Neural cell (in vitro differentiated cells): ENCODE data around the gene SRGAP2B. TPM values are rescaled to one million over a fixed set of nuclear protein-coding genes. Genes with fewer than 3 reads are reported as not detected.
"Not testable (repeated sequence)": the region's sequence is repeated elsewhere in the genome, so short reads cannot be mapped to it uniquely, and the experiment has no call there.

ENCODE experiments used
- H2AFZ ChIP-seq: fragments of 200-600, 300-800 bp; sonication (generic), shearing (Covaris generic); 2 replicates; pipeline ENCODE4 v1.6.0; 2014; ENCODE audit warnings: low read depth, mild to moderate bottlenecking, antibody characterized with exemption, low read length, moderate library complexity
- H3F3A ChIP-seq: fragments of 200-600 bp; shearing (Covaris generic); 2 replicates; pipeline ENCODE4 v1.6.1; 2016; ENCODE audit warnings: mild to moderate bottlenecking, moderate library complexity, mixed read lengths, antibody characterized with exemption, low read length; ENCODE audit not compliant: insufficient read depth, poor library complexity, severe bottlenecking
- H3K27ac ChIP-seq: fragments of 200-600, 300-800 bp; sonication (generic), shearing (Covaris generic); 2 replicates; pipeline ENCODE4 v1.5.1; 2014; ENCODE audit warnings: mild to moderate bottlenecking, low read length, moderate library complexity
- H3K27me3 ChIP-seq: fragments of 300-800, 200-600 bp; sonication (generic), shearing (Covaris generic); 2 replicates; pipeline ENCODE4 v1.6.0; 2014; ENCODE audit warnings: mild to moderate bottlenecking, low read depth, low read length, moderate library complexity; ENCODE audit not compliant: insufficient read depth
- H3K36me3 ChIP-seq: fragments of 300-800, 200-600 bp; sonication (generic), shearing (Covaris generic); 2 replicates; pipeline ENCODE4 v1.5.1; 2014; ENCODE audit warnings: mild to moderate bottlenecking, antibody characterized with exemption, low read length, moderate library complexity; ENCODE audit not compliant: insufficient read depth
- H3K4me2 ChIP-seq: fragments of 300-800, 200-600 bp; sonication (generic), shearing (Covaris generic); 2 replicates; pipeline ENCODE4 v1.6.0; 2014; ENCODE audit warnings: mild to moderate bottlenecking, low read length
- H3K4me3 ChIP-seq: fragments of 300-800, 200-600 bp; sonication (generic), shearing (Covaris generic); 2 replicates; pipeline ENCODE4 v1.5.1; 2014; ENCODE audit warnings: mild to moderate bottlenecking, low read length, moderate library complexity
- H3K79me2 ChIP-seq: fragments of 200-600 bp; shearing (Covaris generic); replicated peaks from 2 replicates; pipeline ENCODE4 v1.6.0; 2014; ENCODE audit warnings: mild to moderate bottlenecking, low read length, moderate library complexity; ENCODE audit not compliant: insufficient read depth
- H3K9ac ChIP-seq: fragments of 300-800, 200-600 bp; sonication (generic), shearing (Covaris generic); 2 replicates; pipeline ENCODE4 v1.6.1; 2016; ENCODE audit warnings: mild to moderate bottlenecking, low read length, mixed read lengths
- H3K9me2 ChIP-seq: fragments of 200-600 bp; shearing (Covaris generic); 2 replicates; pipeline ENCODE4 v1.6.1; 2016; ENCODE audit warnings: mild to moderate bottlenecking, low read length, mixed read lengths; ENCODE audit not compliant: insufficient read depth
- H3K9me3 ChIP-seq: fragments of 200-600, 300-800 bp; sonication (generic), shearing (Covaris generic); 2 replicates; pipeline ENCODE4 v1.6.1; 2016; ENCODE audit warnings: mild to moderate bottlenecking, mixed run types, low read length, moderate library complexity, mixed read lengths
- H4K20me1 ChIP-seq: fragments of 200-600 bp; shearing (Covaris generic); 2 replicates; pipeline ENCODE4 v1.6.1; 2016; ENCODE audit warnings: mild to moderate bottlenecking, mixed run types; ENCODE audit not compliant: insufficient read depth
- polyA plus RNA-seq: library from polyadenylated mRNA; depleted of rRNA; stranded (reverse); fragments of >200 nt; gene quantifications from 2 replicates; pipeline ENCODE4 v1.2.3, GENCODE V29; 2014

SRGAP2B gene
- polyA plus RNA-seq, 1 donor from 2014 or later = 11.8 TPM

- H3K27ac ChIP-seq, H3K4me2 ChIP-seq, H3K9ac ChIP-seq, H4K20me1 ChIP-seq, H3K9me3 ChIP-seq, H3K4me3 ChIP-seq, H3K9me2 ChIP-seq, H3F3A ChIP-seq, H2AFZ ChIP-seq, H3K27me3 ChIP-seq, H3K79me2 ChIP-seq, H3K36me3 ChIP-seq: not testable (repeated sequence)
Measured at GRCh38 chr1:144961604-144962583, 133.2 kb downstream of the SRGAP2B start.

GRCh38 chr1:144960929-144961488, 134.1 kb downstream of the SRGAP2B start:
- H3K4me2 ChIP-seq, H3K36me3 ChIP-seq, H3F3A ChIP-seq, H2AFZ ChIP-seq, H3K4me3 ChIP-seq, H4K20me1 ChIP-seq, H3K9ac ChIP-seq, H3K79me2 ChIP-seq, H3K27me3 ChIP-seq, H3K9me2 ChIP-seq, H3K27ac ChIP-seq, H3K9me3 ChIP-seq: not testable (repeated sequence)

GRCh38 chr1:144948390-144948789, 146.7 kb downstream of the SRGAP2B start:
- H3K4me3 ChIP-seq, H3K79me2 ChIP-seq, H3K4me2 ChIP-seq: not testable (repeated sequence)

GRCh38 chr1:144947495-144947894, 147.6 kb downstream of the SRGAP2B start:
- H3K4me2 ChIP-seq = not testable (repeated sequence)

More at GRCh38 chr1:144948390-144948789, 146.7 kb downstream of the SRGAP2B start:
- not testable (repeated sequence) for H3F3A ChIP-seq, H3K36me3 ChIP-seq, H3K9ac ChIP-seq, H3K27ac ChIP-seq, H3K9me3 ChIP-seq, H4K20me1 ChIP-seq, H2AFZ ChIP-seq, H3K9me2 ChIP-seq, H3K27me3 ChIP-seq

GRCh38 chr1:144946525-144947480, 148.3 kb downstream of the SRGAP2B start:
- H3K79me2 ChIP-seq, H3K4me3 ChIP-seq, H3K4me2 ChIP-seq, H4K20me1 ChIP-seq, H3K9me2 ChIP-seq, H3K9me3 ChIP-seq, H3K27ac ChIP-seq, H2AFZ ChIP-seq, H3F3A ChIP-seq, H3K9ac ChIP-seq, H3K27me3 ChIP-seq, H3K36me3 ChIP-seq: not testable (repeated sequence)

More at GRCh38 chr1:144947495-144947894, 147.6 kb downstream of the SRGAP2B start:
- H3K9me2 ChIP-seq, H3K27me3 ChIP-seq, H3K27ac ChIP-seq, H4K20me1 ChIP-seq, H2AFZ ChIP-seq, H3K36me3 ChIP-seq, H3K4me3 ChIP-seq, H3F3A ChIP-seq, H3K79me2 ChIP-seq, H3K9me3 ChIP-seq, H3K9ac ChIP-seq: not testable (repeated sequence)

- H3K27ac ChIP-seq, H3K9me2 ChIP-seq, H4K20me1 ChIP-seq, H3K9me3 ChIP-seq, H2AFZ ChIP-seq, H3K79me2 ChIP-seq, H3K9ac ChIP-seq, H3F3A ChIP-seq, H3K4me3 ChIP-seq, H3K36me3 ChIP-seq, H3K4me2 ChIP-seq, H3K27me3 ChIP-seq: not testable (repeated sequence)
Measured at GRCh38 chr1:144941710-144942109, 153.4 kb downstream of the SRGAP2B start.

- not testable (repeated sequence) for H3K9me2 ChIP-seq, H2AFZ ChIP-seq, H4K20me1 ChIP-seq
Measured at GRCh38 chr1:144940054-144940453, 155.1 kb downstream of the SRGAP2B start.

More at GRCh38 chr1:144940054-144940453, 155.1 kb downstream of the SRGAP2B start:
- H3K27ac ChIP-seq, H3F3A ChIP-seq, H3K27me3 ChIP-seq, H3K36me3 ChIP-seq, H3K79me2 ChIP-seq, H3K4me3 ChIP-seq, H3K9ac ChIP-seq, H3K4me2 ChIP-seq, H3K9me3 ChIP-seq: not testable (repeated sequence)
